ENCODE results near the gene GHRHR.

GHRHR gene

DNA sequence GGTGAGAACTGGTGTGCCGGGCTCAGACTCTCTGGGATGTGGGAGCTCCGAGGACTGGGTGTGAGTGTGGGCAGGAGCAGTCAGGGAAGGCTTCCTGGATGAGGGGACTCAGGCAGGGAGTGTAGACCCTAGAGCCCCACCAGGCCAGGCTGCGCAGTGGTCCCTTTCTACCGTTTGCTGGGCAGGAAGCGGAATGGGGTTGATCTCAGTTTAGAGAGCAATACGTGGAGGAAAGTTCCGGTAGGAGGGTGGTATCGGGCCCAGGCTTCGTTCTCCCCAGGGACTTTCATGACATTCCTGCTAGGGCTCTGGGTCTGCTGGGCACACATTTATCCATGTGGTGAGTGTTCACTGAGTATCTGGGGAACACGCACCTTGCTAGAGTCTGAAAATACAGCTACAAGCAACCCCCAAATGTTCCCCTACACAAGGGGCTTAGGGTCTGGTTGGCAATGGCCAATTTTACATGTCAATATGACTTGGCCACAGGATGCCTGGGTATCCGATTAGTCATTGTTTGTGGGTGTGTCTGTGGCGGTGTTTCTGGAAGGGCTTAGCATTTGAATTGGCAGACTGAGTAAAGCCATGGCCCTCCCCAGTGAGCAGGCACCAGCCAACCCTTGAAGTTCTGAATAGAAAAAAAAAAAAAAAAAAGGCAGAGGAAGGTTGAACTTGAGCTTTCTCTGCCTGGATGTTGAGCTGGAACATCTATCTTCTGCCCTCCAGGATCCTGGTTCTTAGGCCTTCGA, 20.8 kb downstream of the GHRHR start:
- DNase-seq (ENCODE audit: low read depth in 2 of 2, low spot score in 1 of 2) = no peak

DNA sequence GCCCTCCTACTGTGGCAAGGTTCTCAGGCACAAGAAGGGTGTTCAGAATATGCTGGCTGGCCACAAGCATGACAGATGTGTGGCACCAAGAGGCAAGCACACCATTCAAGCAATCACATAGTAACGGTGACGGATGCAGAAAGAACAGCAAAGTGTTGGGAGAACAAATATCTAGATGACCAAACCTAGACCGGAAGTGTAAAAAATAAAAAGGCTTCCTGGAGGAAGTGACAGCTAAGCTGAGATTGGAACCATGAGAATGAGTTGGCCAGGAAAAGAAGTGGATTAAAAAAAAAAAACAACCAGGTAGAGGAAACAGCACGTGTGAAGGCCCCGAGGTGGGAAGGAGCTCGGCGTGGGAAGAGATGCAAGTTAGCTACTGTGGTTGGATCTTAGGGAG, 22.0 kb downstream of the GHRHR start:
- no peak for DNase-seq (ENCODE audit: low read depth in 2 of 2, low spot score in 1 of 2)

DNA sequence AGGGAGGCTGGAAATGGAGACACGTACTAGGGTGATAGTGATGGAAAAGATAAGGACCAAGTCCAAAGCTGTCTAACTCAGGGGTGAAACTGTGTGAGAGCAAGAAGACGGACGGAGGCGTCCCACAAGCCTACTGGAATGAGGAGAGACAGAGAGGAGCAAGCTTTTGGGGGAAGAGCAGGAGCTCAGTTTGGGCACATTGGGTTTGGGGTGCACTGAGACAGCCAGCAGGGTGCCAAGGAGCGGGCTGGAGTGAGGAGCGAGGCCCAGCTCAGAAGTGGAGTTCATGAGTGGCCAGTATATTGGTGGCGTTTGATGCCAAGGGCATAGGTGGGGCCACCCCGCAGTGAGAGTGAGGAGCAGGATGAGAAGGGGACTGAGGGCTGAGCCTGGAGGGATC, 22.6 kb downstream of the GHRHR start:
- no peak for DNase-seq (ENCODE audit: low read depth in 2 of 2, low spot score in 1 of 2)

DNA sequence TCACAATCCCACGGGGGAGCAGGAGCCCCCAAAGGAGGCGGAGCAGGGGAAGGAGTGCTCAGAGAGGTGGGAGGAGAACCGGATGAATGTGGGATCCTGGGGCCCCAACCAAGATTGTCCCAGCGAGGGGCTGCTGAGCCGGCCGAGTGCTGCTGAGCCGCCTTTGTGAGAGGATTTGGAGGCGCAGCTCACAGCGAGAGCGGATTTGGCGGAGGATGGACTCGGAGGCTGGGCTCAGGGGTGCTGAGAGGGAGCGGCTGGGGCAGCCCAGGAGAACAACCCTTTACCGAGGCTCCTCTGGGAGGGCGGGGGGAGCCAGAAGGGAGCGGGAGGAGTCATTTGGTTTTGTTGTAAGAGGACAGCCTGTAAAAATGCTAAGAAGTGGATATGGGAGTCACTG, 23.0 kb downstream of the GHRHR start:
- DNase-seq (ENCODE audit: low read depth in 2 of 2, low spot score in 1 of 2) = no peak

DNA sequence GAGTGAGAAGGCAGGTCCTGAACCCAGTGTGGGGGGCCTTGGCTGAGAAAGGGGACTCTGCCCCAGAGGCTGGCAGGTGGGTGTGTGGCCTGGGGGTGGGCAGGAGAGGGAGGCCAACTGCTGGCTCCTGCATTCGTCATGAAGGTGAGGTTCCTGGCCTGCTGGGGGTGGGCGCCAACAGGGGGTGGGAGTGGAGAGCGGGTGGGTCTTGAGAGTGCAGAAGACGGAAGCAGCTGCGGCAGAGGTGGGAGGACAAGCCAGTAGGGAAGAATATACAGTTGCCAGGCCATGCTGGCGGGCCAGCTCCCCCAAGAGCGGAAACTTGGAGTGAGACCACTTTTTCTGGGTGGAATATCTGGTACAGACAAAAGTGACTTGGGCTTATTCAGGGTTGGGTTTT, 23.4 kb downstream of the GHRHR start:
- no peak for DNase-seq (ENCODE audit: low read depth in 2 of 2, low spot score in 1 of 2)

DNA sequence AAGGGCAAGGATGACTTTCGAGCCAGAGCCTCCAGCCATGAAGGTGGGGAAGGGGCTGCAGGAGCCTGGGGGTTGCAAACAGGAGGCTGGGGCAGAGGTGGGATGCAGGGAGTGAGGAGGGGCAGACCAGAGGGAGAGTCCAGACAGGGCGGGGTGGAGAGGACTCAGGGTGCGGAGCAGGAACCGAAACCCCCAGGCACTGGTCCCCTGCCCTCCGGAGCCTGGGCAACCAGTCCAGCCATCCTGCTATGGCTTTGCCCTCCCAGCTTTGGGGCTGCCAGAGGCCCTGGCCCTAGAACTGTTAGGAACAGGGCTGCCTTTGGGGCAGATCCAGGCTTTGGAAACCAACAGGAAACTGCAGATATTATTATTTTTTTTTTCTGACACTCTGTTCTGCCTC, 24.2 kb downstream of the GHRHR start:
- DNase-seq (ENCODE audit: low read depth in 2 of 2, low spot score in 1 of 2) = no peak

DNA sequence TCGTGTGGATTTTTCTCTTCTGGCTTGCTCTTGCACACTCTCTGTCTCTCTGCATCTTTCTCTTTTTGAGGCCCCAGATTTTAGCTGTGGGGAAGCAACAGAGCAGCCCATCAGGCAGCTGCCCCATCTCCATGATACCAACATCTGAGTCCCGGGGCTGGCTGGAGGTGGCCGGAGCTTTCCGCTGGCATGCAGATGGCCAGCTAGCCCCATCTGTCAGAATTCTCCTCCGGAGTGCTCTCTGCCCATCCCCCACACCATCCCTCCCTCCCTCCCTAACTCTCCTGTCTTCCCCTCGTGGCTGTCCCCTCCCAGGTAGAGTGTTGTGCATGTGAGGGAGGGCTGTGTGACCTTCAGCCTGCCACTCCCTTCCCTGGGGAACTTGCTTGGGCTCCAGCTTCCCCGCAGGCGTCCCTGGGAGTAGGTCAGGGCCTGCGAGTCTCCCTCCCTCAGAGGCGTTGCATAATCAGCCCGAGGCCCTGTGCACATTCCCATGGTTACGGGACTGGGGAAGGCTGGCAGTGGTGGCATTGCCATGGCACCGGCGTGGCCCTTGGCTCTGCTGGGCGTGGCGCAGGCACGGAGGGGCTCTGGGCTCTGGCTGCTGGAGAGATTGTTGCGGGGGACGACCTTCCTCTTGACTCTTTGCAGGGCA, 24.7 kb downstream of the GHRHR start:
- DNase-seq (ENCODE audit: low read depth in 2 of 2, low spot score in 1 of 2) = no peak

DNA sequence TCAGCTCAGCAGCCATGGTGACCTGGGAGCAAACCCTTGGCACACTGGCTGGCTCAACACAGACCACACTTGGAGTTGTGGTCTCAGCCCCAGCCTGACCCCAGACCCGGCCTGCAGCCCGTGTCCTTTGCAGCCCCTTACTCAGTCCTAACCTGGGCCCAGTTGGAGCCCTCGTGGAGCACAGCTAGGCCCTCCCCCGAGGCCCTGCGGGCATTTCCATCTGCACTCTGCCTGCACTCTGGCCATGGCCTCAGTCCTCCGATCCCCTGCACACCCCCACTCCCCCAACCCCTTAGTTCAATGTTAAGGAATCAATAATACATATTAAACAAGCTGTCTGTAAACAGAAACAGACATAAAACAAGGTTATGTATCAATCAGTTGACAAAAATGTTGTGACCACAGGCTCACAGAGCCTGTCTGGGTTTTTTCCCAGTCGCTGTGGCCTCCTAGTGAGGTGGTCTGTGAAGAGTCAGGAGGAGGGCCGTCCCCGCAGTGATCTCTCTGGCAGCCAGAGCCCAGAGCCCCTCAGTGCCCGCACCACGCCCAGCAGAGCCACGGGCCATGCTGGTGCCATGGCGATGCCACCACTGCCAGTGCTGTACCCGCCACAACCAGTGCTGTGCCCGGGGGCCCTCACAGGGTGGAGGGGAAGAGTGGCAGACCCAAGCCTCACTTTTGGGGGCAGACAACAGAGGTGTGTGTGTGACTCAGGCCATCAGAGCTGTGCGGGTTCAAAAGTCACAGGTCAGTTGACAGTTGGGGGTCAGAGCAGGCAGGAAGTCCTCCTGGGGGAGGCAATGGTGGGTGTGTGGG, 25.5 kb downstream of the GHRHR start:
- DNase-seq (ENCODE audit: low read depth in 2 of 2, low spot score in 1 of 2) = no peak

DNA sequence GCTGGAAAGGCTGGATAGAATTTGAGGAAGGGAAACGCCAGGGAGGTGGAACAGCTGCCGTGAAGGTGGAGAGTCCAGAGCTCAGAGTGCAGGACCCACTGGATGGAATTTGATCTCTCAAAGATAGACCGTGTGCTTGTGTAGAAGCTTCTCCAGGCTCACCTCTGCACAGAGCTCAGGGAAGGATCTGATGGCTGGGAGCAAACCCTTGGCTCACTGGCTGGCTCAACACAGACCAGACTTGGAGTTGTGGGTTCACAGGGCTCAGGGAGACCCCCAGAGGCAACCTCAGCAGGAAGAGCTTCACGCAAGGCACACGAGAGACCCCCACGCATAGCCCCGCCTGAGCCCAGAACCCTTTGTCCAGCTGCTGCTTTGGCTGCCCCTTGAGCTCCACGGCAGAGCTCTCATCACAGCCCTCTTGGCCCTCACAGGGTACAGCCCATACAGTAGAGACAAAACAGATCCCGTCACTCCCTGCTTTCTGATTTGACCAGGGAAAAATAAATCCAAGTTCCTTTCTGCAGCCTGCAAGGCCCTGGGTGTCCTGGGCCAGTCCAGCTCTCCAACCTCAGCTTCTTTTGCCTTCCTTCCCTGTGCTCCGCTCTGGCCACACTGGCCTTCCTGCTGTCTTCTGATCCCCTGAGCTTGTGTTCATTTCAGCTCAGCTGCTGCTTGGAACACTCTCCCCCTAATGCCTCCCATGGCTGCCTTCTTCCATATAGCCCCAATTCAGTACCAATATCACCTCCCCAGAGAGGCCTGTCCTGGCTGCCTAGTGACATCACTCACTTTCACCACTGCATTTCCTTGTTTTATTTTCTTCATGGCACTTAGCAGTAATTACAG, 26.3 kb downstream of the GHRHR start:
- DNase-seq (ENCODE audit: low read depth in 2 of 2, low spot score in 1 of 2) = no peak

DNA sequence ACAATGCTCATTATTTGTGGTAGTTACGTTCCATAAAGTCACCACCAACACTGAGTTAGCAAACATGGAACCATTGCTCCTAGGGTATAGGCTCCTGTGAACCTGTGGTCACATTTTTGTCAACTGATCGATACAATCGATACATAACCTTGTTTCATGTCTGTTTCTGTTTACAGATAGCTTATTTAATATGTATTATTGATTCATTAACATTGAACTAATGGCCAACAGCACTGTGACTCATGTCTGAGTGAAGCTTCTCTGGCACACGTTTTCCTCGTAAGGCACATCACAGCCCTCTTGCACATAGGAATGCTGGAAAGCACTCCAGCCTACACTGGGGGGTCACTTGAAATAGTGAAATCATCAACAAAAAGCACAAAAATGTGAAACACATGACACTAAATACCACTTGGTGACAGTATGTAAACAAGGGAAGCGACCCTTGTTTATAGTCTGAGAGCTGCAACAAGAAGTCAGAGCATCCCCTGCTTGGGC, 27.0 kb downstream of the GHRHR start:
- DNase-seq (ENCODE audit: low read depth in 2 of 2, low spot score in 1 of 2) = no peak

DNA sequence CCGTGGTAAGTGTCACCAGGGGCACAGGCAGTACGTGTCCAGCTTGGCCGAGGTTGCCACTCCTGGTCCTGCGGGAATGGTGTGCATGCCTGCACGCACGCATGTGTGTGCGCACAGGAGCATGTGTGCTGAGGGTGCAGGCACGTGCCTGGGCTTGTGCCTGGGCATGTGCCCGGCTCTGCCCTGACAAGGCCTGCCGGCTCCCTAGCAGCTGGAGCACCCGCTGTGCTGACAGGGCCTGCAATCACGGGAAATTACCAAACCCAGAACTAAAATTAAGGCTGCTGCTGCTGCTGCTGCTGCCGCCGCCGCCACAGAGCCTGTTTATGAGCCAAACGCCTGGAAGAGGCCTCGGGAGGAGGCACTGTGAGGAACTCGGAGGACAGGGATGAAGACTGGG, 28.7 kb downstream of the GHRHR start:
- DNase-seq (ENCODE audit: low read depth in 2 of 2, low spot score in 1 of 2) = no peak

DNA sequence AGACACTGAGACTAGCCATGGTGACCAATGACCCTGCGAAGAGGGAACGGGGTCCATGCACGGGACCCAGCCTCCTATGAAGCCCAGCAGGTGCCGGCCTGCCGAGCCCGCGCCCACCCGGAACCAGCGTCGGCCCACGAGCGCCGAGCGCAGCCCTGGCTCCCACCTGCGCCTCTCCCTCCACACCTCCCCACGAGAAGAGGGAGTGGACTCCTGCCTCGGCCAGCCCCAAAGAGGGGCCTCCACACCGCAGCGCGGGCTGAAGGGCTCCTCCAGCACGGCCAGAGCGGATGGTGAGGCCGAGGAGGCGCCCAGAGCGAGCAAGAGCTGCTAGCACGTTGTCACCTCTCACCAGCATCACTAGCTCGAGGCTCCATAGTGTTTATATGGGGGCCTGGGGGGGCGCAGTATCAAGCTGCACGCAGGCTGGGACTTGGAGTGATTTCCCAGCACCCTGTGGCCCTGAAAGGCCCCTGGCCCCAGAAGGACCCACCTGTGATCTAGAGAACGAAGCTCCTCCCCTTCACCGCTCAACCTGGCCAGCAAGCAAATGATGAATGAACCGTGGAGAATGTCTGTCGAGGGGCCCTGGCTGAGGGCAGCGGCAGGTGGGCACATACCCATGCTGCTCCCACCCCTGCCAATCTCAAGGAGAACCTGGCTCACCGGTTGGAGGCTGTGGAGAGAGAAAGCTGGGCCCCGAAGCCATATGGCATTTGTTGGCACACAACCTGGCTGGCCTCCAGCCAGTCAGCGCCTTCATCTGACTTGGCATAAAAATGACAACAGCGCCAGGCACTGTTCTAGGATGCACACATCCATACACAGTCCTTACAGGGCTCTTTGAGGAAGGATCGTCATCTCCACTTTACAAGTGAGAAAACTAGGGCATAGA, 30.7 kb downstream of the GHRHR start:
- no peak for DNase-seq (ENCODE audit: low read depth in 2 of 2, low spot score in 1 of 2)

DNA sequence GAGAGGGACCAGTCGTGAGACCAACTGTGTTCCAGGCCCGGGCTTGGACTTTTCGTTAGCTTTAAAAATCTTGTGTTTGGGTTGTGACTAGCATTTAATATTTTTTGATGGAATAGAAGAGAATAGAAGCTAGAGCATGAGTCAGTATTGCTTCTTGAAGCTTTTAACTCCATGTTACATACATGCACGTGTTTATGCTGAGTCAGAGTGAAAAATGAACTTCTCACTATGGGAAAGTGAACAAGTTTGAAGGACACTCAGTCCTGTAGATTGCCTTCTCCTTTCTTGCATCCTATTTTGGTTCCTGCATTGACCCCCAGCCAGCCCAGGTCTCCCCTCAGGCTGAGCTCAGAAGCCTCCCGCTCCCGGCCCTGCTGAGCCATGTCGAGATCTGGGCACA, 31.8 kb downstream of the GHRHR start:
- DNase-seq (ENCODE audit: low read depth in 2 of 2, low spot score in 1 of 2) = no peak

DNA sequence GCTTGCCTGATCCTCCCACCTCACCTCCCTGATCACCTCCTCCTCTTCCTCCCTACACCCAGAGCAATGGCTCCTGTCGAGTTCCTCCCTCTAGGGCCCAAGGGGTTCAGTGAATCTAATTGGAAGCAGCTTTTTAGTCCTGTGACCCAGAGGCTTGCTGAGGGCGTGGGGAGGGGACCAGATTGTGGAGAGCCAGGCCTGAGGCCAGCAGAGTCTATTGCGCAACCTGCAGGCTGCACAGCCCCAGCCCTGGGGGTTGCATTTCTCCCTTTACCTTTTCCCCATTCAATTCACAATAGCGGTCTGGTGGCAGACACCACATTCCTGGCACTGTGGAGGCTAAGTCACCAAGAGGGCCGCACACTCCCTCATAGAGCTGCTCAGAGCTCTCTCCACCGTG, 32.5 kb downstream of the GHRHR start:
- DNase-seq (ENCODE audit: low read depth in 2 of 2, low spot score in 1 of 2) = no peak

DNA sequence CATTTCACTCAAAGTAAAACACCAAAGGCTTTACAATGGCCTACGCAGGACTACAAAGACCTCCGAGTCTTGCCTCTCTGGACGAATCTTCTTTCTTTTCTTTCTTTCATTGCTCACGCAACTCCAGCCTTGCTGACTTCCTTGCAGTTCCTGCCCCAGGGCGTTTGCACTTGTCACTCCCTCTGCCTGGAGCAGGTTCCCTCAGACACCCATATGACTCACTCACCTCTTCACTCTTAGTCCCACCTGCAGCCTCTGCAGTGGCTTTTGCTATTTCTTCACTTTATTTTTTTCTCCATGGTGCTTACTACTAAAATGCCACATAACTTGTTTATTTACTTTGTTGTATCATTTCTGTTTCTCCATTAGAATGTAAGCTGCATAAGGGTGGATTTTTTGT, 33.1 kb downstream of the GHRHR start:
- DNase-seq (ENCODE audit: low read depth in 2 of 2, low spot score in 1 of 2) = no peak

DNA sequence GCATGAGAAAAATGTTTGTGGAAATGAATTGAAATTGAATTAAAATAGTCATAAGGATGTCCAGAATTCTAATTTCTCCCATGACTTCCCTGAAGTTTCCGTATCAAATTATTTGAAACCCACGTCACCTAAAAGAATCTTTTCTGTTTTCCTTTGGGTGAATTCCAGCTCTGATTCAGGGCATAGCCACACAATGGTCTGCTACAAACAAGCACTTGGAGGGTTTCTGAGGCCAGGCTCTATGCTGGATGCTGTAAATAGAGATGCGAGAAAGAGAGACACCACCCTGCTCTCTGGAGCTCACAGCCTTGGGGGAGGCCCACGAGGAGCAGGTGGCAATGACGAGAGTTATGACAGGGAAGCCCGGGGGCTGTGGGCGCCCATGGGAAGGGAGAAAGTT, 33.6 kb downstream of the GHRHR start:
- DNase-seq (ENCODE audit: low read depth in 2 of 2, low spot score in 1 of 2) = no peak

DNA sequence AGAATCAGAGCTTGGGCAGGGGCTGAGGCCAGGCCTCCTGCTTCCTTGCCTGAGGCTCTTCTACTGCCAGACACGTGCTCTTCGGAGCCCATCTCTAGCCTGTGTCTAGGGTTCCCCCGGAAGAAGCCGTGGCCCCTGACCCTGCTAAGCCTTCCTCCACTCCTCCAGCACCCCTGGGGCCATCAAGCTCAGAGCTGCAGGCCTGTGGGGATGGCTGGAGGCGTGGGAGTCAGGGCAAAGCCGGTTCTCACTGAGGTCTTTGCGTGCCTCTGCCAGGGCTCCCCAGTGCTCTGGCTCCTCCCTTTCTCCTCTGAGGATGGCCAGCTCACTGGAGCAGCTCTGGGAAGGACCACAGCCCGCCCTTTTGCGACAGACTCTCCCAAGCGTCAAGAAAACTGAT, 34.4 kb downstream of the GHRHR start:
- DNase-seq (ENCODE audit: low read depth in 2 of 2, low spot score in 1 of 2) = no peak

DNA sequence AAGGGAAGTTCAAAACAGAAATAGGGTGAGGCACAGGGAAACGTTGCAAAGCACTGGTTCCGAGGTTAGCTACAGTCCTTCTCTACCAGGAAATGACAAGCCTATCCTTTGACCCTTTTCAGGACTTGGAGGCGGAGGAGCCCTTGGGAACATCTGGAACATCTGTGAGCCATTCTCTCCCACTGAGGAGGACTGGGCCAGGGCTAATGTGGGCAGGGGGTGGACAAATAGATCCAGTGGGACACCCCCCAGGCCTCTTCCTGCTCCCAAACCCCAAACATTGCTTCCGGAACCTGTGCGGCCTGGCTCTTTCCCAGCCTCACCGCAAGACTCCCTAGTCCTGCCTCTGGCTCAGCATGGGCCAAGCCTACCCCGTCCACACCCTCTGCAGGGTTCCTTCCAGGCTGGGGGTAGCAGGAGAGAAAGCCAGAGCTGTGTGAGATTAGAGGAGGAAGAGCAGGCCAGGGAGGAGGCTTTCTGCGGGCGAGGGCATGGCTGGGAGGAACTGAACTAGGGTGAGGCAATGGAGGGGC, 36.5 kb downstream of the GHRHR start:
- no peak for DNase-seq (ENCODE audit: low read depth in 2 of 2, low spot score in 1 of 2)

DNA sequence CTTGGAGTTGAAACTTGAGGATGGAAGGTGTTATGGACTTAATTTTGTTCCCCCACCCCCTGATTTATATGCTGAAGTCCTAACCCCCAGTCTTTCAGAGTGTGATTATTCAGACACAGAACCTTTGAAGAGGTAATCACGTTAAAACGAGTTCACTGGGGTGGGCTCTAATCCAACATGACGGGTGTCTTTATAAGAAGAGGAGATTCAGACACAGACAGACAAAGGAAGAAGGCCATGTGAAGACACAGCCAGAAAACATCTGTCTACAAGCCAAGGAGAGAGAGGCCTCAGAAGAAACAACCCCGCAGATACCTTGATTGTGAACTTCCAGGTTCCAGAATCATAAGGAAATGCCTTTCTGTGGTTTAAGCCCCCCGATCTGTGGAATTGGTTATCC, 37.0 kb downstream of the GHRHR start:
- no peak for DNase-seq (ENCODE audit: low read depth in 2 of 2, low spot score in 1 of 2)

DNA sequence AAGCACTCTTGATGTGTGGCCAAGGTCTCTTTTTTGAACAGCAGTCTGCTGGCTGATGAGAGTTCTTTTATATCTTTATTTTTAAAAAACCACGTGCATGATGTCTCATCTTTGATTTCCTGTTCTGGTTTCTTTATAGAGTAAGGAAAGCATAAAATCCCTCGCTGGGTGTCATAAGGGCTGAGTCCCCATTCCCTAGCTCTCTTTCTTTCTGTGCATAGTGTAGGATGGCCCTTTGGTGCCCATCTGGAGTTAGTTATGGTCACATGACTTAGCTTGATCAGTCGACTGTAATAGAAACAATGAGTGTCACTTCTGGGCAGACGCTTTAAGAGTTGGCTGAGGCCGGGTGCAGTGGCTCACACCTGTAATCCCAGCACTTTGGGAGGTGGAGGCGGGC, 38.5 kb downstream of the GHRHR start:
- DNase-seq (ENCODE audit: low read depth in 2 of 2, low spot score in 1 of 2) = no peak

All from stimulated activated CD8-positive, alpha-beta memory T cell treated with anti-CD3 and anti-CD28 coated beads, Interleukin-4, amount 100 ng/mL, for 4 hours (primary cell).